PC-9 (cell line): ENCODE results near the gene DOCK3. TPM values are rescaled to one million over a fixed set of nuclear protein-coding genes. Genes with fewer than 3 reads are reported as not detected.

Experiments
- BruUV-seq: library from RNA; stranded (reverse); fragments of 400-500 nt; replicated peaks from 2 replicates; lab custom pipeline; 2021; lab: Mats Ljungman, UMichigan
- CTCF ChIA-PET: fragments of 300-600 bp; sonication (Branson Sonifier 250); formaldehyde crosslinking; loops from one replicate; lab custom pipeline; 2022; ENCODE audit warnings: antibody characterized with exemption; lab: Charles Lee
- POLR2A ChIA-PET: fragments of 300-600 bp; sonication (Branson Sonifier 250); formaldehyde crosslinking; loops from one replicate; lab custom pipeline; 2022; ENCODE audit warnings: antibody characterized with exemption; ENCODE audit not compliant: unreplicated experiment; lab: Charles Lee
- DNase-seq, 2 experiments: peaks; one replicate each; pipeline versions ENCODE4 v3.0.0 to v3.0.0-alpha.2; 2015 to 2022; ENCODE audit warnings: mixed read lengths in 1 of 2
- H2AFZ ChIP-seq: fragments of 200-600 bp; sonication (generic); 2 replicates; pipeline ENCODE4 v1.8.1; 2017; ENCODE audit warnings: antibody characterized with exemption
- H3F3A ChIP-seq: fragments of 200-600 bp; sonication (generic); 2 replicates; pipeline ENCODE4 v1.8.1; 2017; ENCODE audit warnings: antibody characterized with exemption, mild to moderate bottlenecking, low read depth; ENCODE audit not compliant: insufficient read depth
- H3K27ac ChIP-seq: fragments of 200-600 bp; sonication (generic); 2 replicates; pipeline ENCODE4 v1.6.1; 2016; ENCODE audit warnings: mixed run types
- H3K27me3 ChIP-seq: fragments of 200-600 bp; sonication (generic); 2 replicates; pipeline ENCODE4 v1.6.1; 2016; ENCODE audit warnings: low read depth, mixed run types; ENCODE audit not compliant: insufficient read depth
- H3K36me3 ChIP-seq: fragments of 200-600 bp; sonication (generic); 2 replicates; pipeline ENCODE4 v1.6.1; 2016; ENCODE audit warnings: low read depth, mixed run types
- H3K4me1 ChIP-seq: fragments of 200-600 bp; sonication (generic); replicated peaks from 2 replicates; pipeline ENCODE4 v1.6.1; 2016; ENCODE audit warnings: mixed run types; ENCODE audit not compliant: insufficient read depth
- H3K4me2 ChIP-seq: fragments of 200-600 bp; sonication (generic); 2 replicates; pipeline ENCODE4 v1.6.1; 2017; ENCODE audit warnings: mixed run types
- H3K4me3 ChIP-seq: fragments of 200-600 bp; sonication (generic); 2 replicates; pipeline ENCODE4 v1.6.1; 2016; ENCODE audit warnings: mixed run types
- H3K79me2 ChIP-seq: fragments of 200-600 bp; sonication (generic); 2 replicates; pipeline ENCODE4 v1.6.1; 2017; ENCODE audit warnings: low read depth, mixed run types
- H3K9me2 ChIP-seq: fragments of 200-600 bp; sonication (generic); 2 replicates; pipeline ENCODE4 v1.8.1; 2017; ENCODE audit warnings: mild to moderate bottlenecking; ENCODE audit not compliant: insufficient read depth
- H3K9me3 ChIP-seq: fragments of 200-600 bp; sonication (generic); 2 replicates; pipeline ENCODE4 v1.8.1; 2016; ENCODE audit warnings: low read depth; ENCODE audit not compliant: insufficient read depth
- H4K20me1 ChIP-seq: fragments of 200-600 bp; sonication (generic); 2 replicates; pipeline ENCODE4 v1.8.1; 2017; ENCODE audit not compliant: insufficient read depth
- EZH2 ChIP-seq: fragments of 200-600 bp; sonication (generic); IDR thresholded peaks from 2 replicates; pipeline ENCODE4 v1.8.0; 2017; ENCODE audit warnings: antibody characterized with exemption, low read depth
- intact Hi-C: fragments of 100-400 bp; cut with micrococcal nuclease; formaldehyde crosslinking; loops from one replicate; pipeline ENCODE4 v1.10.0; 2022; ENCODE audit not compliant: unreplicated experiment
- total RNA-seq: library from RNA; stranded (reverse); gene quantifications from 2 replicates; pipeline ENCODE4 v1.2.3, GENCODE V29; 2021
- TF ChIP-seq, protein P1 (sequence below): fragments of 200-600 bp; sonication (generic); conservative IDR thresholded peaks from 2 replicates; pipeline ENCODE4 v1.6.1; 2017; ENCODE audit warnings: mixed run types, antibody characterized with exemption, mild to moderate bottlenecking, moderate library complexity

The DOCK3 gene
- total RNA-seq, 1 experiment from 2014 or later: 16.9 TPM

DNA sequence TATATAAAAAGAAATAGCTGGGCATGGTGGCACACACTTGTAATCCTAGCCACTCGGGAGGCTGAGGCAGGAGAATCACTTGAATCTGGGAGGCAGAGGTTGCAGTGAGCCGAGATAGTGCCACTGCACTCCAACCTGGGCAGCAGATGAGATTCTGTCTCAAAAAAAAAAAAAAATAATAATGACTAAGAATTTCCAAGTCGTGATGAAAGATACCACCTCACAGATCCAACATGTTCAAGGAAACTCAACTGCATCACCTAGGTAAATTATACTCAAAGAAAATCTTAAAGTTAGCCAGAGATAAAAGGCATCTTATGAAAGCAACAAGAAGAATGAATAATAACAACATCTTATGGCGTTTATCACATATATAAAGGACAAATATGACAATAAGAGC is 50.1 kb downstream of the DOCK3 start:
- BruUV-seq: no TSS peak
- intact Hi-C loops: no loop called here
- POLR2A ChIA-PET: no interaction called here

DNA sequence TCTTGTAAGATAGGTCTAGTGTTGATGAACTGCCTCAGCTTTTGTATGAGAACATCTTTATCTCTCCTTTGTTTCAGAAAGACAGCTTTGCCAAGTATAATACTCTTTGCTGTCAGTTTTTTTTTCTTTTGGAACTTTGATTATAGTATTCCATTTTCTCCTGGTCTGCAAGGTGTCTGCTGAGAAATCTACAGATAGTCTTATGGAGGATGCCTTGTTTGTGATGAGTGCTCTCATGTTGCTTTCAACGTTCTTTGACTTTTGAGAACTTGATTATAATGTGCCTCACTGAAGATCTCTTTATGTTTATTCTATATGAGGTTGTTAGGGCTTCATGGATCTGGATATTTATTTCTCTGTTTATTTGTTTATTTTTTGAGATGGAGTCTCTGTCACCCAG is 60.3 kb downstream of the DOCK3 start:
- H2AFZ ChIP-seq: no peak overlapping the region
- no peaks in the 10 kb centered on the region for H3K36me3 ChIP-seq
- H3K27me3 ChIP-seq: no peaks in the 10 kb centered on the region
- no peaks in the 10 kb centered on the region for H3K4me1 ChIP-seq
- intact Hi-C loops: no loop called here
- H3K4me2 ChIP-seq: no peak overlapping the region
- no peaks in the 10 kb centered on the region for H4K20me1 ChIP-seq
- no peak for DNase-seq
- TF ChIP-seq, protein P1, sequence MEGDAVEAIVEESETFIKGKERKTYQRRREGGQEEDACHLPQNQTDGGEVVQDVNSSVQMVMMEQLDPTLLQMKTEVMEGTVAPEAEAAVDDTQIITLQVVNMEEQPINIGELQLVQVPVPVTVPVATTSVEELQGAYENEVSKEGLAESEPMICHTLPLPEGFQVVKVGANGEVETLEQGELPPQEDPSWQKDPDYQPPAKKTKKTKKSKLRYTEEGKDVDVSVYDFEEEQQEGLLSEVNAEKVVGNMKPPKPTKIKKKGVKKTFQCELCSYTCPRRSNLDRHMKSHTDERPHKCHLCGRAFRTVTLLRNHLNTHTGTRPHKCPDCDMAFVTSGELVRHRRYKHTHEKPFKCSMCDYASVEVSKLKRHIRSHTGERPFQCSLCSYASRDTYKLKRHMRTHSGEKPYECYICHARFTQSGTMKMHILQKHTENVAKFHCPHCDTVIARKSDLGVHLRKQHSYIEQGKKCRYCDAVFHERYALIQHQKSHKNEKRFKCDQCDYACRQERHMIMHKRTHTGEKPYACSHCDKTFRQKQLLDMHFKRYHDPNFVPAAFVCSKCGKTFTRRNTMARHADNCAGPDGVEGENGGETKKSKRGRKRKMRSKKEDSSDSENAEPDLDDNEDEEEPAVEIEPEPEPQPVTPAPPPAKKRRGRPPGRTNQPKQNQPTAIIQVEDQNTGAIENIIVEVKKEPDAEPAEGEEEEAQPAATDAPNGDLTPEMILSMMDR: no peak
- no peak for TF ChIP-seq EZH2
- H3K4me3 ChIP-seq: no peak overlapping the region
- CTCF ChIA-PET: no interaction called here
- H3K9me3 ChIP-seq: no peaks in the 10 kb centered on the region
- H3K79me2 ChIP-seq: peaks cover 4% of the 10 kb centered on the region; the same call in 1 of the 2 replicates
- no TSS peak for BruUV-seq
- no peaks in the 10 kb centered on the region for H3F3A ChIP-seq
- POLR2A ChIA-PET: no interaction called here
- no peak overlapping the region for H3K27ac ChIP-seq
- H3K9me2 ChIP-seq: no peaks in the 10 kb centered on the region

More for the DNA sequence above, 50.1 kb downstream of the DOCK3 start:
- no peak overlapping the region for H3K4me3 ChIP-seq
- H3K9me3 ChIP-seq: no peaks in the 10 kb centered on the region
- no peaks in the 10 kb centered on the region for H3K4me1 ChIP-seq
- DNase-seq: no peak
- H3F3A ChIP-seq: no peaks in the 10 kb centered on the region
- no peaks in the 10 kb centered on the region for H3K36me3 ChIP-seq
- no peaks in the 10 kb centered on the region for H4K20me1 ChIP-seq
- CTCF ChIA-PET: no interaction called here
- no peak overlapping the region for H3K27ac ChIP-seq
- no peak overlapping the region for H3K4me2 ChIP-seq
- no peak for TF ChIP-seq EZH2
- TF ChIP-seq, protein P1: no peak
- no peaks in the 10 kb centered on the region for H3K79me2 ChIP-seq
- no peak overlapping the region for H2AFZ ChIP-seq
- no peaks in the 10 kb centered on the region for H3K9me2 ChIP-seq
- H3K27me3 ChIP-seq: no peaks in the 10 kb centered on the region

DNA sequence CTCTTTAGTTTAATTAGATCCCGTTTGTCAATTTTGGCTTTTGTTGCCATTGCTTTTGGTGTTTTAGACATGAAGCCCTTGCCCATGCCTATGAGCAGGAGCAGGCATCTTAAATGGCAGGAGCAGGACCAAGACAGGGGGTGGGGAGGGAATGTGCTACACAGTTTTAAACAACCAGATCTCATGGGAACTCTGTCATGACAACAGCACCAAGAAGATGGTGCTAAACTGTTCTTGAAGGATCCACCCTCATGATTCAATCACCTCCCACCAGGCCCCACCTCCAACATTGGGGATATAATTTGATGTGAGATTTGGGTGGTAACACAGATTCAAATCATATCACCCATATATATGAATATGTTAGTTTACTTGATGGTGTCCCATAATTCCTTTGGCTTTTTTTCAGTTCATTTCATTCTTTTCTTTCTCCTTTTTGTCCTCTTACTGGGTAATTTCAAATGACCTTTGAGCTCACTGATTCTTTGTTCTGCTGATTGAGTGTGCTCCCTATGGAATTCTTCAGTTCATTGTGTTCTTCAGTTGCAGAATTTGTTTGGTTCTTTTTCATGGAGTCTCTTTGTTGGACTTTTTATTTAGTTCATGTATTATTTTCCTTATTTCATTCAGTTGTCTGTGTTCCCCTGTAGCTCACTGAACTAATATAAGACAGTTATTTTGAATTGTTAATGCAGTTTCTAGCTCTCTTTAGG is 62.6 kb downstream of the DOCK3 start:
- intact Hi-C loops: no loop called here
- TF ChIP-seq EZH2: no peak
- TF ChIP-seq, protein P1: no peak
- no peaks in the 10 kb centered on the region for H3K36me3 ChIP-seq
- ChIA-PET POLR2A (no interaction called here), CTCF (interaction anchor here (0.7 kb wide), 1 partner anchor 14 kb away, joined by 3 read pairs; no protein-coding TSS in a partner anchor)
- no peak for DNase-seq
- H4K20me1 ChIP-seq: no peaks in the 10 kb centered on the region
- H3K4me3 ChIP-seq: no peak overlapping the region
- H3K4me1 ChIP-seq: no peaks in the 10 kb centered on the region
- no peak overlapping the region for H2AFZ ChIP-seq
- H3K9me3 ChIP-seq: no peaks in the 10 kb centered on the region
- no TSS peak for BruUV-seq
- peaks cover 4% of the 10 kb centered on the region; the same call in 1 of the 2 replicates for H3K79me2 ChIP-seq
- no peaks in the 10 kb centered on the region for H3F3A ChIP-seq
- no peak overlapping the region for H3K27ac ChIP-seq
- no peak overlapping the region for H3K4me2 ChIP-seq
- no peaks in the 10 kb centered on the region for H3K27me3 ChIP-seq
- H3K9me2 ChIP-seq: no peaks in the 10 kb centered on the region
